GM18909 (cell line): ENCODE results near the gene HNRNPDL.
"Not testable (repeated sequence)": the region's sequence is repeated elsewhere in the genome, so short reads cannot be mapped to it uniquely, and the experiment has no call there.

ENCODE experiments used
- ATAC-seq: cut with Tn5 transposase; IDR thresholded peaks from one replicate; pipeline ENCODE4 v1.9.1; 2021; ENCODE audit warnings: mild to moderate bottlenecking; ENCODE audit not compliant: unreplicated experiment, poor library complexity

HNRNPDL gene

GRCh38 chr4:82430193-82430963, at the start of gene HNRNPDL, which contains the start of gene ENOPH1:
HNRNPDL (minus strand) TSS chr4:82430462; CDS start chr4:82429690, 772 bp downstream.
ENOPH1 (plus strand) TSS chr4:82430590; CDS start chr4:82430830, 240 bp downstream.
- peak; percentile 76 for ATAC-seq

DNA sequence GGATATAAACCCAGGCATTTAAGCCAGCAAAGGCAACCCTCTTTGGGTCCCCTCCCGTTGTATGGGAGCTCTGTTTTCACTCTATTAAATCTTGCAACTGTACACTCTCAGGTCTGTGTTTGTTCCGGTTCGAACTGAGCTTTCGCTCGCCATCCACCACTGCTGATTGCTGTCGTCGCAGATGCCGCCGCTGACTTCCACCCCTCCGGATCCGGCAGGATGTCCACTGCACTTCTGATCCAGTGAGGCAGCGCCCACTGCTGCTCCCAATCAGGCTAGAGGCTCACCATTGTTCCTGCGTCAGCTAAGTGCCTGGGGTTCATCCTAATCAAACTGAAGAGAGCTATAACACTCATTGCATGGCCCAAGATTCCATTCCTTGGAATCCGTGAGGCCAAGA, 49.3 kb upstream of the HNRNPDL start:
- ATAC-seq: no peak

- not testable (repeated sequence) for ATAC-seq
Measured at GRCh38 chr4:82477469-82477868, 47.2 kb upstream of the HNRNPDL start.

- not testable (repeated sequence) for ATAC-seq
Measured at GRCh38 chr4:82475931-82476330, 45.7 kb upstream of the HNRNPDL start.

GRCh38 chr4:82473621-82474164, 43.4 kb upstream of the HNRNPDL start:
- no peak for ATAC-seq

- ATAC-seq: not testable (repeated sequence)
Measured at GRCh38 chr4:82473080-82473479, 42.8 kb upstream of the HNRNPDL start.

GRCh38 chr4:82469791-82470345, 39.6 kb upstream of the HNRNPDL start:
- no peak for ATAC-seq

GRCh38 chr4:82467471-82467870, 37.2 kb upstream of the HNRNPDL start:
- ATAC-seq: no peak

- ATAC-seq: no peak
Measured at GRCh38 chr4:82463221-82463620, 33.0 kb upstream of the HNRNPDL start.

GRCh38 chr4:82462415-82462831, 32.2 kb upstream of the HNRNPDL start:
- peak; percentile 89 for ATAC-seq

DNA sequence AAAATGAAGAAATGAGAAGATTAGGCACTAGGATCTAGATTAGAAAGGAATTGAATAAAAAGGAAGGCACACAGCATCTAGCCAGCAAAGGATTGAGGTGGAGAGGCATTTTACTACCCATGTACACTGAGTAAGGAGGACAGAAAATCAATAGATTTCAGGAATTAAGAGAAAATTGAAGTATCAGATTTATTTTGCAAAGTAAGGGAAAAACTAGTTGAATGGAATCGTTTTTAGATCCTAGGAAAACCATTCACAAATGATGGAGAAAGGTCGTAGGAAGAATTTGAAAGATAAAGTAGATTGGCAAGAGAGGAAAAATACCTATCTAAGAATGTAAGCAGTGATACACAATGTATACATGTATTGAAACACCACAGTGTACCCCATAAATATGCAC, 31.4 kb upstream of the HNRNPDL start:
- no peak for ATAC-seq

- no peak for ATAC-seq
Measured at GRCh38 chr4:82458729-82459128, 28.5 kb upstream of the HNRNPDL start.

DNA sequence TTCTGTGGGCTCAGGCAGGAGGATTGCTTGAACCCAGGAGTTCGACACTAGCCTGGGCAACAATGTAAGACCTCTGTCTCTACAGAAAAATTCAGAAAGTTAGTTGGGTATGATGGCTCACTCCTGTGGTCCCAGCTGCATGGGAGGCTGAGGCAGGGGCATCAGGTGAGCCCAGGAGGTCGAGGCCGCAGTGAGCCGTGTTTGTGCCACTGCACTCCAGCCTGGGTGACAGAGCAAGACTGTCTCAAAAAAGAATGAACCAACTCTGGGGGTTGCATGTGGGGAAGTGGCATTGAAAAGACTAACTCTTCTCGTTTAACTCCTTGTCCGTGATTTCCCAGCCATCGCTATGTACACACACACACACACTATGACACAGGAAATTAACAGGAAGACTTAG, 27.0 kb upstream of the HNRNPDL start:
- ATAC-seq: no peak

- ATAC-seq: no peak
Measured at GRCh38 chr4:82452026-82452425, 21.8 kb upstream of the HNRNPDL start.

- no peak for ATAC-seq
Measured at GRCh38 chr4:82450966-82451755, 20.9 kb upstream of the HNRNPDL start.

DNA sequence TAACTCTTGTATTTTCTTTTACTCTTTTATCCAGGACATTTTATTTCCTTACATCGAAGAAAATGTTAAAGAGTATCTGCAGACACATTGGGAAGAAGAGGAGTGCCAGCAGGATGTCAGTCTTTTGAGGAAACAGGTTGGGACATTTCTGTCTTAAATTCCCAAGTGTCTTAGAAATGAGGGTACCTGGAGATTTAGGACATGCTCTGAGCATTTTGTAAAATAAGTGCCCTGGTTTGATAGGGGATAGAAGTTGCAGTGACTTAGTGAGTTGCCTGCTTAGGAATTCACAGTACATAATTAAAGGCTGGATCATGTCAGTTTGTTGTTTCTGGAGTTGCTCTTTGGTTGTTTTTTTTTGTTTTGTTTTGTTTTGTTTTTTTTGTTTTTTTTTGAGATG, 17.6 kb upstream of the HNRNPDL start:
- no peak for ATAC-seq

GRCh38 chr4:82439088-82439487, 8.8 kb upstream of the HNRNPDL start:
- ATAC-seq: no peak

- no peak for ATAC-seq
Measured at GRCh38 chr4:82437285-82438005, 7.2 kb upstream of the HNRNPDL start.

DNA sequence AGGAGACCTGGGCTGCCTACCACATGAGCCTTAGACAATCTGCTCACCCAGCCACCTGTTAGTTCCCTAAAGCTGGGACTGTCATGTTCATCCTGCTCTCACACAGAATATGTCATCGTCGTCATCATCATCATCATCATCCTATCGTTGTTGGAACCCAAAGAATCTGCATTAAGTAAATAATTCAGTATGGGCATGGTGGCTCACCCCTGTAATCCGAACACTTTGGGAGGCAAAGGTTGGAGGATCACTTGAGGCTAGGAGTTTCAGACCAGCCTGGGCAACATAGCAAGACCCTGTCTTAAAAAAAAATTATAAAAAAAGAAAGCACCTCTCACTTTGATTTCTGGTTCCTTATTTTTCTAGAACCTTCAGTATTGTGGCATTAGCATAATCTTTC, 6.5 kb upstream of the HNRNPDL start:
- ATAC-seq: no peak

DNA sequence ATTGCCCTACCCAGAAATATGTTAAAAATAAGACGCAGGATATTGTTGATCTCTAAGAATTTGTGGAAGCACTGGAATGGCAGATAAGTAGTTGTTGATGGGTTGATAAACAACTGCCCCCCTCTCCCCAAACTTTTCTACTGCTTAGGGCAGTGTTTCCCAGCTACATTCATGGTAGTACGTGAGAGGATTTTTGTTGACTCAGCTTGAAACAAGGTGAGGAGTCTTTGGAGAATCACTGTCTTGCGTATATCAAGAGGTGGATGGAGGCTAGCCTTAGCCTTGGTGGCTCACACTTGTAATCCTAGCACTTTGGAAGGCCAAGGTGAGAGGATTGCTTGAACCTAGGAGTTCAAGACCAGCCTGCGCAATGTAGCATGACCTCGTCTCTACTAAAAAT, 5.9 kb upstream of the HNRNPDL start:
- no peak for ATAC-seq
